ENCODE results near the gene TTLL7. TPM values are rescaled to one million over a fixed set of nuclear protein-coding genes. Genes with fewer than 3 reads are reported as not detected.
A peak's percentile ranks its signal among the peaks of the same experiment; 100 is the strongest.

The TTLL7 gene
- total RNA-seq, 1 donor from 2014 or later: 7.8 TPM

GRCh38 chr1:83887483-83887882 lies 111.4 kb downstream of the TTLL7 start:
- no peak overlapping the region for H3K4me3 ChIP-seq
- intact Hi-C loops (cut with micrococcal nuclease): no loop called here
- no peak for TF ChIP-seq CTCF (IDR thresholded peaks at IDR 0.05; ENCODE audit: borderline replicate concordance)

GRCh38 chr1:83883979-83884378 lies 115.0 kb downstream of the TTLL7 start:
- no peak for DNase-seq
- TF ChIP-seq CTCF (IDR thresholded peaks at IDR 0.05; ENCODE audit: borderline replicate concordance): no peak
- no peak overlapping the region for H3K4me3 ChIP-seq
- intact Hi-C loops (cut with micrococcal nuclease): no loop called here
- H3K4me1 ChIP-seq: no peaks in the 10 kb centered on the region
- no peaks in the 10 kb centered on the region for H3K36me3 ChIP-seq
- no peaks in the 10 kb centered on the region for H3K27me3 ChIP-seq (ENCODE audit: low read depth)
- no peak overlapping the region for H3K27ac ChIP-seq (replicated peaks)
- H3K9me3 ChIP-seq (replicated peaks): no peaks in the 10 kb centered on the region

More at GRCh38 chr1:83887483-83887882, 111.4 kb downstream of the TTLL7 start:
- Histone ChIP-seq H3K9me3 (replicated peaks) (no peaks in the 10 kb centered on the region), H3K27me3 (ENCODE audit: low read depth) (no peaks in the 10 kb centered on the region), H3K4me1 (no peaks in the 10 kb centered on the region), H3K36me3 (no peaks in the 10 kb centered on the region), H3K27ac (replicated peaks) (no peak overlapping the region)
- DNase-seq: no peak

- no peak for DNase-seq
- H3K4me1 ChIP-seq: no peaks in the 10 kb centered on the region
- H3K4me3 ChIP-seq: no peak overlapping the region
- H3K36me3 ChIP-seq: no peaks in the 10 kb centered on the region
- H3K27ac ChIP-seq (replicated peaks): no peak overlapping the region
- TF ChIP-seq CTCF (IDR thresholded peaks at IDR 0.05; ENCODE audit: borderline replicate concordance): peak; percentile 9
- H3K9me3 ChIP-seq (replicated peaks): no peaks in the 10 kb centered on the region
- no peaks in the 10 kb centered on the region for H3K27me3 ChIP-seq (ENCODE audit: low read depth)
- intact Hi-C loops (cut with micrococcal nuclease): no loop called here
Observed at GRCh38 chr1:83882906-83883305, 116.0 kb downstream of the TTLL7 start.

- no peak overlapping the region for H3K4me3 ChIP-seq
- no peaks in the 10 kb centered on the region for H3K9me3 ChIP-seq (replicated peaks)
- no peak for DNase-seq
- no peak overlapping the region for H3K27ac ChIP-seq (replicated peaks)
- TF ChIP-seq CTCF (IDR thresholded peaks at IDR 0.05; ENCODE audit: borderline replicate concordance): no peak
- no peaks in the 10 kb centered on the region for H3K27me3 ChIP-seq (ENCODE audit: low read depth)
- H3K4me1 ChIP-seq: no peaks in the 10 kb centered on the region
- intact Hi-C loops (cut with micrococcal nuclease): no loop called here
- H3K36me3 ChIP-seq: no peaks in the 10 kb centered on the region
Observed at GRCh38 chr1:83872515-83872914, 126.4 kb downstream of the TTLL7 start.

GRCh38 chr1:83864991-83865390 lies 133.9 kb downstream of the TTLL7 start:
- Histone ChIP-seq H3K36me3 (no peaks in the 10 kb centered on the region), H3K4me3 (no peak overlapping the region), H3K27me3 (ENCODE audit: low read depth) (no peaks in the 10 kb centered on the region), H3K27ac (replicated peaks) (no peak overlapping the region), H3K4me1 (peaks cover 11% of the 10 kb centered on the region), H3K9me3 (replicated peaks) (no peaks in the 10 kb centered on the region)
- TF ChIP-seq CTCF (IDR thresholded peaks at IDR 0.05; ENCODE audit: borderline replicate concordance): no peak
- DNase-seq: no peak
- intact Hi-C loops (cut with micrococcal nuclease): no loop called here

Measured in left ventricle myocardium inferior (tissue), 1 donor.